Astrocyte of the spinal cord (primary cell): ENCODE results near the gene TRIP4.
"Not testable (repeated sequence)": the region's sequence is repeated elsewhere in the genome, so short reads cannot be mapped to it uniquely, and the experiment has no call there.

Experiments used
- DNase-seq: peaks from one replicate; pipeline ENCODE4 v3.0.0; 2011; ENCODE audit warnings: low read depth, low spot score
- H3K4me3 ChIP-seq: 2 replicates; pipeline ENCODE4 v1.5.1; 2011; ENCODE audit warnings: low read depth, mild to moderate bottlenecking, low read length, moderate library complexity
- CTCF ChIP-seq: IDR thresholded peaks from 2 replicates; pipeline ENCODE4 v1.5.1; 2012; ENCODE audit warnings: low read depth, mild to moderate bottlenecking, low read length, inconsistent platforms
- in situ Hi-C: cut with HindIII; loops from 2 replicates; pipeline ENCODE4 v1.10.0; 2017; ENCODE audit warnings: low sequenced_read_pairs

Gene TRIP4

GRCh38 chr15:64356710-64357040 lies 31.0 kb upstream of the TRIP4 start:
- no peak for DNase-seq
- H3K4me3 ChIP-seq, result peak overlapping the region; percentile 97
- TF ChIP-seq CTCF, result no peak
- in situ Hi-C loops, result no loop called here

- no peak overlapping the region for H3K4me3 ChIP-seq
- no peak for TF ChIP-seq CTCF
- DNase-seq, result no peak
- in situ Hi-C loops, result no loop called here
Observed at GRCh38 chr15:64361259-64361658, 26.4 kb upstream of the TRIP4 start.

- H3K4me3 ChIP-seq, result no peak overlapping the region
- TF ChIP-seq CTCF, result no peak
- in situ Hi-C loops, result no loop called here
- DNase-seq, result no peak
Observed at GRCh38 chr15:64369078-64369607, 18.5 kb upstream of the TRIP4 start.

- DNase-seq, in situ Hi-C loops, H3K4me3 ChIP-seq: not testable (repeated sequence)
Observed at GRCh38 chr15:64371383-64371782, 16.3 kb upstream of the TRIP4 start.

- TF ChIP-seq CTCF, result no peak
- DNase-seq, result no peak
- in situ Hi-C loops, result no loop called here
- H3K4me3 ChIP-seq, result no peak overlapping the region
Observed at GRCh38 chr15:64373360-64373759, 14.3 kb upstream of the TRIP4 start.

- peak; percentile 4 for DNase-seq
- TF ChIP-seq CTCF, result no peak
- H3K4me3 ChIP-seq, result peak overlapping the region; percentile 6
- in situ Hi-C loops, result no loop called here
Observed at GRCh38 chr15:64379216-64379960, 8.2 kb upstream of the TRIP4 start.

- DNase-seq, in situ Hi-C loops: not testable (repeated sequence)
- peak overlapping the region; percentile 67 for H3K4me3 ChIP-seq
Observed at GRCh38 chr15:64380130-64380870, 7.3 kb upstream of the TRIP4 start.
